Neural crest cell (in vitro differentiated cells): Measurements from ENCODE around the gene ZNF771. TPM values are rescaled to one million over a fixed set of nuclear protein-coding genes. Genes with fewer than 3 reads are reported as not detected.

Source experiments
- DNase-seq: peaks from one replicate; pipeline ENCODE4 v3.0.0; 2021; ENCODE audit warnings: low read depth, mixed read lengths, low spot score
- H3K27ac Mint-ChIP-seq: one replicate; pipeline ENCODE4 v1.8.0; 2021; ENCODE audit warnings: mild to moderate bottlenecking, mixed read lengths; ENCODE audit not compliant: unreplicated experiment
- H3K27me3 Mint-ChIP-seq: 2 replicates; pipeline ENCODE4 v1.8.0; 2021; ENCODE audit warnings: low read depth, mild to moderate bottlenecking, mixed read lengths
- H3K36me3 Mint-ChIP-seq: 2 replicates; pipeline ENCODE4 v1.8.0; 2021; ENCODE audit warnings: low read depth, mild to moderate bottlenecking, mixed read lengths
- H3K4me1 Mint-ChIP-seq: 2 replicates; pipeline ENCODE4 v1.8.0; 2021; ENCODE audit warnings: mixed read lengths
- H3K4me3 Mint-ChIP-seq: one replicate; pipeline ENCODE4 v1.8.0; 2021; ENCODE audit warnings: mild to moderate bottlenecking, mixed read lengths
- H3K9me3 Mint-ChIP-seq: 2 replicates; pipeline ENCODE4 v1.8.0; 2021; ENCODE audit warnings: mixed read lengths
- total RNA-seq: library from RNA; stranded (reverse); gene quantifications from 2 replicates; pipeline ENCODE4 v1.2.1, GENCODE V29; 2021
- TF ChIP-seq, protein P1 (sequence below): fragments of 200-600 bp; sonication (generic); conservative IDR thresholded peaks from 2 replicates; pipeline ENCODE4 v1.5.0; 2021; ENCODE audit warnings: antibody characterized with exemption, mild to moderate bottlenecking

The ZNF771 gene
- total RNA-seq, 1 donor from 2014 or later = 18.9 TPM

DNA sequence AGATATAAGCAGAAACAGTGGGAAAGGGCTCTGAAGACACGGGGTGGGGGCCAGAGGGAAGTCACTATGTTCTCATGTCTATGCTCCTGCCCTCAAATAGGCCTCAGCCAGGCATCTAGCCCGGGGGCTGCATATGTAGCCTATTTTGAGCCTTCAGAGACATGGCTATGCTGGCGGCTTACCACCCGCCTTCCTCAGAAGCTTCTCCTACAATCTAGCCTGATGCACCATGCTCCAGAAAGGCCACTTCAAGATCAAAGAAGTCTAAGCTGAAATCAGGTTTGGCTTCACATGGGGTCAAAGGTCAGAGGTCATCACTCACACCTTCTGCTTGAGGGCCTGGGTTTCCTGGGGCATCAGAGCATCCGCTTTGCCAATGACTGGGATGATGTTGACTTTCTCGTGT, 26.6 kb upstream of the ZNF771 start:
- H3K4me3 Mint-ChIP-seq = peak overlapping the region; percentile 99
- peaks cover 42% of the 10 kb centered on the region for H3K4me1 Mint-ChIP-seq
- TF ChIP-seq, protein P1, sequence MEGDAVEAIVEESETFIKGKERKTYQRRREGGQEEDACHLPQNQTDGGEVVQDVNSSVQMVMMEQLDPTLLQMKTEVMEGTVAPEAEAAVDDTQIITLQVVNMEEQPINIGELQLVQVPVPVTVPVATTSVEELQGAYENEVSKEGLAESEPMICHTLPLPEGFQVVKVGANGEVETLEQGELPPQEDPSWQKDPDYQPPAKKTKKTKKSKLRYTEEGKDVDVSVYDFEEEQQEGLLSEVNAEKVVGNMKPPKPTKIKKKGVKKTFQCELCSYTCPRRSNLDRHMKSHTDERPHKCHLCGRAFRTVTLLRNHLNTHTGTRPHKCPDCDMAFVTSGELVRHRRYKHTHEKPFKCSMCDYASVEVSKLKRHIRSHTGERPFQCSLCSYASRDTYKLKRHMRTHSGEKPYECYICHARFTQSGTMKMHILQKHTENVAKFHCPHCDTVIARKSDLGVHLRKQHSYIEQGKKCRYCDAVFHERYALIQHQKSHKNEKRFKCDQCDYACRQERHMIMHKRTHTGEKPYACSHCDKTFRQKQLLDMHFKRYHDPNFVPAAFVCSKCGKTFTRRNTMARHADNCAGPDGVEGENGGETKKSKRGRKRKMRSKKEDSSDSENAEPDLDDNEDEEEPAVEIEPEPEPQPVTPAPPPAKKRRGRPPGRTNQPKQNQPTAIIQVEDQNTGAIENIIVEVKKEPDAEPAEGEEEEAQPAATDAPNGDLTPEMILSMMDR = no peak
- DNase-seq = no peak
- peaks cover 3% of the 10 kb centered on the region for H3K36me3 Mint-ChIP-seq
- no peak overlapping the region for H3K27ac Mint-ChIP-seq
- H3K9me3 Mint-ChIP-seq = no peaks in the 10 kb centered on the region
- peaks cover 2% of the 10 kb centered on the region for H3K27me3 Mint-ChIP-seq

DNA sequence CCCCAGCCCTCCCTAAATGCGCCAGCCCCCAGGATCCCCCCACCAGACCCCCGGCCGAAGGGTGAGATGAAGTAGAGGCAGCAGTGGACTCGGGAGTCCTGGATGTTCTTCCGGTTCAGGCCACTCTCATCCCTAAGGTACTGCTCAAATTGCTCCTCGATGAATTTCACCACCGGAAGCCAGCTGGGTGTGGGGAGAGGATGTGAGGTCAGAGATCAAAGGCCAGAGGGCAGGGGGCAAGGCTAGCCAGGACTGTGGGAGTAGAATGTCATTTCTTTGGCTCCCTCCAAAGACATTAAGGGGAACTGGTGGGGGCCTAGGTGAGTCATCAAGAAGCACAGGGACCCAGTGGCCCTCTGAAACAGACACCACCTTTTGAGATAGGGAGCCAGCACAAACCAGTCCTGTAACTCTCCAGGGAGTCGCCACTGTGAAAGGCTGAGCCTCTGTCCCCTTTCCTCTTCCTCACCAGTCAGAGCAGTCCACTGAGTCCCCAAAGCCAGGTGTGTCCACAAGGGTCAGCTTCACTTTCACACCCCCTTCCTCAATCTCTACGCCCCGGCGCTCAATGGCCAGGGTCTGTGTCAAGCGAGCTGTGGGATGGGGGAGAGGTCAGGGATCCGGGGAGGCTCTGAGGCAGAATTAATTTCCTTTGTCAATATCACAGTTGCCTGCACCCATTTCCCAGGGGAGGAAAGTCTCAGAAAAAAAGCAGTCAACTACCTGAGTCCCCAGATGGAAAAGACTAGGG, 25.9 kb upstream of the ZNF771 start:
- peak overlapping the region; percentile 64 for H3K4me3 Mint-ChIP-seq
- peak overlapping the region; percentile 57 for H3K27ac Mint-ChIP-seq
- H3K4me1 Mint-ChIP-seq = peaks cover 42% of the 10 kb centered on the region
- DNase-seq = no peak
- peaks cover 3% of the 10 kb centered on the region for H3K36me3 Mint-ChIP-seq
- H3K9me3 Mint-ChIP-seq = no peaks in the 10 kb centered on the region
- H3K27me3 Mint-ChIP-seq = peaks cover 2% of the 10 kb centered on the region
- TF ChIP-seq, protein P1 = no peak

DNA sequence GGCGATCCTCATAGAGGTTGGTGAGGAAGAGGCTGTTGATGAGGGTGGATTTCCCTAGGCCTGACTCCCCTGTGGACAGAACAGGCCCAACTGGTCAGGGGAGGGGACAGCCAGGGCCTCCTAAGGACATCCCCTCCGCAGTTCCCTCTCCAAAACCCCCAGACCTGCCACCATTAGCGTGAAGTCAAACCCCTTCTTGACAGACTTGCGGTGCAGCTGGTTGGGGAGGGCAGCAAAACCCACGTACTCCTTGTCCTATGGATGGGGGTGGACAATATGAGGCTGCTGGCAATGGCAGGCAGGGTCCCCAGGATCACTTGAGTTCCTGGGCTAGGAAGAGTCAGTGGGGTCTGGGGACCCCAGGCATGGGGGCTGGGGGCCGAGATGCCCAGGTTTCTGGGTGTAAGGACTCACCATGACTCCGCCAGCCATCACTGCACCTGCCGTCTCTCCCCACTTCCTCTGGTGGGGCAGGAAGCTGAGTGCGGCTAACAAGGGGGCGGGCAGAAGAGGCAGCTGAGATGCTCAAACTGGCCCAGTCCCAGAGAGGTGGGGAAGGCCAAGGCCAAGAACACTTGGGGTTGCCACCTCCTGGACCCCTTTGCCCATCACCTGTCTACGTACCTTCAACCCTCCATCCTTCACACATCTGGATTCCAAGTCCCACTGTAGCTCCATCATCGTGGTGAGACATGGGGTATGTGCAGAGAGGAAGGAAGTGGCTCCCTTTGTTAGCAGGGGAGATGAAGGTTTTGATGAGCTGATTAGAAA, 25.1 kb upstream of the ZNF771 start, which contains the start of gene SEPTIN1:
TSS of gene SEPTIN1 (minus strand) at position 451 of the 771 bp plus-strand sequence. CDS start at position 432, 19 bp downstream.
- H3K4me1 Mint-ChIP-seq = peaks cover 39% of the 10 kb centered on the region
- H3K36me3 Mint-ChIP-seq = peaks cover 3% of the 10 kb centered on the region
- TF ChIP-seq, protein P1 = no peak
- no peaks in the 10 kb centered on the region for H3K9me3 Mint-ChIP-seq
- H3K4me3 Mint-ChIP-seq = peak within 1 kb of the TSS; percentile 64
- H3K27ac Mint-ChIP-seq = peak within 1 kb of the TSS; percentile 57
- no peak for DNase-seq
- H3K27me3 Mint-ChIP-seq = peaks cover 2% of the 10 kb centered on the region

DNA sequence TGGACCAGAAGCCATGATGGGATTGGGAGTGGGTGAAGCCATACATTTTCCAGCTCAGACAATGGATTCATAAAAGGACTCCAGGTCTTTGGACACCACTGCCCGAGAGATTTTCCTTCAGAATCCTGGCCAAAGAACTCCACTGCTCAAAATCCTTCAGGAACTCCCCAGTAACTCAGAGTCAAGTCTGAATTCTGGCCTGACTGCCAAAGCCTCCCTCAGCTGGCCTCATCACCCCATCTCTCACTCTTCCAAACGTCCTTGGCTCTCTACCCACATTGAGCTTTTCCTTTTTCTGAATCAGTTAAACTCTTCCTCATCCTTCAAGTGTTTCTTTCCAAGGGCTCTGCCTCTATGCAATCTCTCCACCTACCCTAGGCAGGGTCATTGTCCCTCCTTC, 23.9 kb upstream of the ZNF771 start:
- H3K27me3 Mint-ChIP-seq = peaks cover 2% of the 10 kb centered on the region
- H3K4me1 Mint-ChIP-seq = peaks cover 28% of the 10 kb centered on the region
- no peaks in the 10 kb centered on the region for H3K9me3 Mint-ChIP-seq
- H3K27ac Mint-ChIP-seq = no peak overlapping the region
- H3K36me3 Mint-ChIP-seq = peaks cover 3% of the 10 kb centered on the region
- DNase-seq = no peak
- TF ChIP-seq, protein P1 = no peak
- peak overlapping the region; percentile 45 for H3K4me3 Mint-ChIP-seq

DNA sequence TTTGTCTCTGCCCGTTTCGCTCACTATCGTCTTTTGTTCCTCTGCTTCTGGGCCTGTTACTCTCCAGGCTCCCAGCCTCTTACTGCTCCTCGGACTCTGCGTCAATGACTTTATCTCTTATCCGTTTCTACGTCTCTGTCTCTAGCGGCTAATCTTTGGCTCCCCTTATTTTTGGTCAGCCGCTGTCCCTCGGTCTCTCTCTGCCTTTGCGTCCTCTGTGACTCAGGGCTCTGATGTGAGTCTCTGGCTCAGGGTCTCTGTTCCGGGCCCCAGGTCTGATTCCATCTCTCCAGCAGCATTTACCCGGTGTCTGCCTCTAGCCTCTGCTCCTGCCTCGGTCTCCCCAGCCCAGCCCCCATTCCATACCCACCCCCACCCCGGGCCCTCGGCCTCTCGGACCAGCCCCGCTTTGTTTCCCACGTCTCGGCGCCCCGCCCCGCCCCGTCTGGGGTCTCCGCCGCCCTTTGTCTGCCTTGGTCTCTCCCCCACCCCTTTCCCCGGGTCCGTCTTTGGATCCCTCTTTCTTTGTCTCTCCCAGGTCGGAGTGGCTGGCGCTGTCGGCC, 12.7 kb upstream of the ZNF771 start:
- Mint-ChIP-seq H3K9me3 (no peaks in the 10 kb centered on the region), H3K27ac (peak overlapping the region; percentile 95), H3K4me3 (peak overlapping the region; percentile 80), H3K36me3 (peaks cover 3% of the 10 kb centered on the region), H3K4me1 (peaks cover 49% of the 10 kb centered on the region), H3K27me3 (no peaks in the 10 kb centered on the region)
- TF ChIP-seq, protein P1 = no peak
- no peak for DNase-seq
